GM19467 (cell line): ENCODE results near the gene ATP8A2.

Experiments
- ATAC-seq: cut with Tn5 transposase; IDR thresholded peaks from one replicate; pipeline ENCODE4 v1.9.1; 2021; ENCODE audit warnings: mild to moderate bottlenecking, moderate library complexity; ENCODE audit not compliant: unreplicated experiment

The ATP8A2 gene

DNA sequence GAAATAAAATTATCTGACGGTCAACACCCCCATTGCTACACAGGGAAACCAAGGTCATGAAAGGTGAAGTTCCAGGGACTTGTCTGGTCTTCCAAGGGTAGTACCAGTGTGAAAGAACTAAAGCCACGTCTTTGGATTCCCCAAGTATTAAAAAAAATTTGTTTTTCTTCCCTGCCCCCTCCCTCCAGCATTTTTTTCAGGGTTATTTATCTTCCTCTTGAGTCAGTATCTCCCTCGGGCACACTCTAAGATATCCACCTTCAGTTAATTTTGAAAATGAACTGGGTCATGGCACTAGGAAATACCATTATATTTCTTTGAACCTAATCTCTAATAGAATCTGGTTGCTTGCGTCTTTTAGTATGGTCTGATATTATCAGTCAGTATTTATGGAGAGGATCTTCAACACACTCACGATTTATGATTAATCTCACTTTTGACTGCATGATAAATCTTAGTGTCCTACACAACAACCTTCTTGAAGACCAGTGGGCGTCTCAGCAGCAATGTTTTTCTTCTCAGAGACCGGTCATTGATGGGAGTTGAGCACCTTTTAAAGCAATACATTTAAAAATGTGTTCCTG lies 9.1 kb downstream of the ATP8A2 start:
- ATAC-seq, result no peak

DNA sequence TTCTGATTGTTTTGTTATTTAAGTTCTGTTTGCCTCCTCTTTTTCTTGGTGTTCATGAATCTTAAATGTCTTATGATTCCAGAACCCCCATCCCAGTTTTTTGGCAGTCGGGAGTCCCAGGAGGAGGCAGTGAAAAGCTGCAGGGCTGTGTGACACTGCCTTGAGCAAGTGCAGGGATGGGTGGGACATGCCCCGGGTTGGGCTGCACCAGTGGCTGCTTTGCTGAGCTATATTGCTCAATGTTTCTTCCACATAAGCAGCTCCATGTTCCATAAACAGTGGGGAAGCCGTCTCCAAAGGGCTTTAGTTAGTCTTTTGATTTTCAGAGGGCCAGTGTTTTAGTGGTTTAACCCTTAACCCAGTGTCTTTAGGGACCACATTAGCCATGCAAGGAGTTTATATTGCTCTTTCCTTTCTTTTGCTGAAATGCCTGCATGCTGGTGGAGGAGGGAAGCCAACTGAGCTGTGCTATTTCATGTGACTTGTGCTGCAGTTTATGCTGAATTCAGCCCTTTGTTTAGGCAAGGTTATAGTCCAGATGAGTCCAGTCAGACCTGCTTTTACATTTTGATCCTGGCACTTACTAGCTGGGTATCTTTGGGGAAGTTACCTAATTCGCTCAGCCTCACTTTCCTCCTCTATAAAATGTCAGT lies 13.1 kb downstream of the ATP8A2 start:
- no peak for ATAC-seq

DNA sequence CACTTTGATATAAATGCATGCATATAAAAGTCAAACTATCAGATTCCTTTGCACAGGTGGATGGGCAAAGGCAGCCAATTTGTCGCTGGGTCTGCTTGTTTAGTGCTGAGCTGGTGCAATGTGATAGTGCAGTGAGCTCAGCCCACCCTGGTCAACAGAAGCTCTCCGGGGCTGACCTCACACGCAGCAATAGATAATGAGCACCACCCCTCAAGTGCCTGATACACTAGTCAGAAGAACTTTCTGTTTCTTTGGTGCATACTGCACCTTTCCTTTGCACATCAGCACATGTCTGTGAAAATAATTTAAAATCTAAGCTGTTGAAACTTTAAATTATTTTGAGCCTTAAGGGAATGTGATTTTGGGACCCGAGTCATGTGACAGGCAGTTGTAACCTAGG lies 20.2 kb downstream of the ATP8A2 start:
- ATAC-seq, result no peak

DNA sequence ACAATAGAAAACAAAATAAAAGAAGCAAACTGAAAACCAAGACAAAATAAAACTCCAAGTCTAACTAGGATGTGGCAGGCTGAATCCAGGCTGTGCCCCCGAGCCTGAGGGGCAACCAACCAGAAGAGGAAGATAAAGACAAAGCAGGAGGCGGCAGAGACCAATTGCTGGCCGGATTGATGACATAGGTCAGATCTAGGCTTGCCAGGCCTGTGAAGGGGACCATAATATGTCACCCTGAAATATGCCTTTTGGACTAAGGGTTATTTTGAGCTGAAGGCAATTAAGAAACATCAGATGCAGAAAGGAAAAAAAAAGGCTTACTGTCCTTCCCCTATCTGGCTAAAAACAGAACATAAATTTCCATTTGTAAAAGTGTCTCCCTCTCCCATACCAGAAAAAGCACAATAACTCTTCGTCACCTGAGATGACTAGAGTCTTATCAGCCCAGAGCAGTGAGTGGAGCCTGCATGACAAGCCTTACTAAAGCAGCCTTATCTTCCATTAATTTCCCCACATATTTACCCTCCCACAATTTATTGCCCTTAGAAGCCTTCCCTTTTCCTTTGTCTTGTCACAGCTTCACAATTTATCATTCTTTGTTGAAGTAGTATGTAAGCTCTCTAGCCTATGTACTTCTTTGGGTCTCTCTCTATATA lies 22.8 kb downstream of the ATP8A2 start:
- no peak for ATAC-seq

DNA sequence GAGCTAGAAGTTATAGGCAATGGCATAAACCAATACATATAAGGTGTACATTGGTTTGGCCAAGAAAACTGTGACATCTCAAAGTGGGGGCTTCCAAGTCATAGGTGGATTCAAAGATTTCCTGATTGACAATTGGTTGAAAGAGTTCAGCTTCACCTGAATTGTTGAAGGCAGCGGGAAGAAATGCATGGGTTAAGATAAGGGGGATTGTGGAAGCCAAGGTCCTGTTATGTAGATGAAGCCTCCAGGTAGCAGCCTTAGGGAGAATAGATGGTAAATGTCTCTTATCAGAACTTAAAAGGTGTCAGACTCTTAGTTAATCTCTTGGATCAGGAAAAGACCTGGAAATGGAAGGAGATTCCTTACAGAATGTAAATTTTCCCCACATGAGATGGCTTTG lies 26.0 kb downstream of the ATP8A2 start:
- ATAC-seq, result no peak

DNA sequence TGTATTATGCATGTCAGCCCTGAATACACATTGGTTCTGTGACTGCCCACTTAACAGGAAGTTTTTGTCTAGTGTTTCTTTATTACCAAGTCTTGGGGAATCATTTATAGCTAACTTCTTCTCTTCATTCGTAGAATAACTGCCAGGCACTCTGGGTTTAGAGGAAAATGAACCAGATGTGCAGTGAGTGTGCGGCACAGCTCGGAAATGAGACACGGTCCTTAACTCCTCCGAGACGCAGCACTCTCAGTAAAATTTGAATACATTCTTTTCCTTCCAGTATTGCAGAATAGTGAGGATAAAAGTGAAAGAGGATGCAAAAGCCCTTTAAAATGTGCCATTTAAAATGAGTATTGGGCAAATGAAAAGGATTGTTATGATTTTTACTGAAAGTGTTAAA lies 29.2 kb downstream of the ATP8A2 start:
- ATAC-seq, result no peak

DNA sequence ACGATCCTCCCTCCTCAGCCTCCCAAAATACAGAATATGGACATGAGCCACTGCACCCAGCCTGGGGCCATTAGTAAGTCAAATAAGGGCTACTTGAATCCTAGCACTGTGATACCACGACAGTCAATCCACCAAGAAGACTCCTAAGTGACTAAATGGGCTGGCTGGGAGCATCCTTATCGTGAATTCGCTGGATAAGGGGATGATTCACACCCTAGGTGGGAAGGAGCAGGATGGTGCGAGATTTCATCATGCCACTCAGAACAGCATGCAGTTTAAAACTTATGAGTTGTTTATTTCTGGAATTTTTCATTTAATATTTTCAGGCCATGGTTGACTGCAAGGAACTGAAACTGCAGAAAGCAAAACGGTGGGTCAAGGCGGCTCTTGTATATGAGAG lies 30.2 kb downstream of the ATP8A2 start:
- no peak for ATAC-seq

DNA sequence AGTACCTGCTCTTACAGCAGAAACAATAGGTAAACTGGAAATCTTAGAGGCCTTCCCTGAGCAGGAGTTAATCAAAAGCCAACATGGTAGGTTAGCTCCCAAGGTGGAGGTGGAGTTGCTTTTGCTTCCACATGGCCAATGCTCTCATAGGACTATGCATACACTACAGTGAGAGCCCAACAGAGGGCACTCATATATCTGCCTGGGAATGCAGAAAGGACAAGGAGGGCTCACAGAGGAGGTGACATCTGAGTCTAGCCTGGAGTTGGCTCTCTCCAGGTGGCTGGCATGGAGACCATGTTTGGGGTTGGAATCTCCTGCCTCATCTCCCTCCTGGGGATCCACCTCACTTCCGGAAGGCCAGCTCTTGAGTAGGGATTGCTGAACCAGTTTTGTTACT lies 34.6 kb downstream of the ATP8A2 start:
- ATAC-seq, result no peak

DNA sequence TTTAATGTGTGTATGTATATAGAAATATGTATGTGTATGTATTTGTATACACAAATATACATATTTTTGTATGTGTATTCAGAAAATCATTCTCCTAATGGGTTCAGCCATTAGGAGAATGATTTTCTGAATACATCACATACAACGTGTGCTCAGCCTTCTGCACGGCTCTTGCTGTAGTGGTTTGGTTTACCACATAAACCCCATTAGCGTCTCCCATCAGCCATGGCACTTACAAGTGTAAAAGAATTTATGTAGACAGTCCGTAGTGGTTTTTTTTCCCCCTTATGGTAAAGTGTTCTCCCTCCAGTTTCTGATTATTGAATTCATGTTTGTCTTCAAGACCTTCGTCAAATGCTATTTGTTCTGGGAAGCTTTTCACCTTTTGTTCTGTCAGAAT lies 38.2 kb downstream of the ATP8A2 start:
- no peak for ATAC-seq

DNA sequence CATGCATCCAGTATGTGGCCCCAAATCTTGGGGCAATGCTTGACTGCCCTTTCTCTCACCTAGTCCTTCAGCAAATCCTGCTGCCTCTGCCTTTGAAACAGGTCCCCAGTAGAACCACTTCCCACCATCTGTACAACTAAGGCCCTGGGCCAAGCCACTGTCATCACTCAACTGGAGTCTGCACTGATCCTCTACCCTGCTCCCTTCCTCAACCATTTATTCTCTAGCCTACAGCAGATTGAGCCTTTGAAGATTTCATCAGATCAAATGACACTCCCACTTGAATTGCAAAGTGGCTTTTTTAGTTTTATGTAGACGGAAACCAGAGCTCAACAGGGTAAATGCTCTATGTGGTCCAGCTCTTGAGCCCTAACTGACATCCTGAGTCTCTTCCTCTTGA lies 43.5 kb downstream of the ATP8A2 start:
- no peak for ATAC-seq

DNA sequence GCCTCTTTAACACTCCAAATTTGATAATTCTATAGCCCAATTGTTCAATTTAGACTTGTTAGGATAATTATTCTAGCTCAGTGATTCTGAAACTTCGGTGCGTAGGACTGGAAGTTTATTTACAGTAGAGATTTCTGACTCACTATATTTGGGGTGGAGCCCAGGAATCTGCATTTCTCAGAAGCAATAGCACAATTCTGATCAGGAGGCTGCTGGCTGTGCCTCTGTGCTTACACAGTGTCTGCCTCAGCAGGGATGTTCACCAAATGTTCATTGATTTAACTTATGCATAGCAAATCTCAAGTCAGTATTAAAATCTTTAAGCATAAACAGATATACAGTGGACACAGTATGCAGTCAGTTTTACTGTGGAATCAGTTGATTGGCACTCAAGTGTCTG lies 45.8 kb downstream of the ATP8A2 start:
- no peak for ATAC-seq

DNA sequence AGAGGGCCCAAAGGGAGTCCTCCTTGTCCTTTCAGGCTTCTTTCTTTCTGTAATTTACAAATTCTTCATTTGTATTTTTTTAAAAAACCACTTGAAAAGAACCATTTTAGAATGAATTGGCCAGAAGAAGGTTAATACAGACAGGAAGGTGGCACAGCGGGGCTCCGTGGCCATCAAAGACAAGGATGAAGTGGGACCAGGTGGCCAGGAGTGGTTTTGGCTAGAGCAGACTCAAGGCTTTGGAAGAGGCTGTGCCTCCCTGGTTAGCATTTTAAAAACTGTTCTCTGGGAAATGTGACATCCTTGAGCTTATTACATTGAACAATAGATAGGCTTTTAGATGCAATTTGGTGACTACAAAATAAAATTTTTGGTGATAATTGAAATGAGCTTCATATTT lies 48.4 kb downstream of the ATP8A2 start:
- ATAC-seq, result no peak

DNA sequence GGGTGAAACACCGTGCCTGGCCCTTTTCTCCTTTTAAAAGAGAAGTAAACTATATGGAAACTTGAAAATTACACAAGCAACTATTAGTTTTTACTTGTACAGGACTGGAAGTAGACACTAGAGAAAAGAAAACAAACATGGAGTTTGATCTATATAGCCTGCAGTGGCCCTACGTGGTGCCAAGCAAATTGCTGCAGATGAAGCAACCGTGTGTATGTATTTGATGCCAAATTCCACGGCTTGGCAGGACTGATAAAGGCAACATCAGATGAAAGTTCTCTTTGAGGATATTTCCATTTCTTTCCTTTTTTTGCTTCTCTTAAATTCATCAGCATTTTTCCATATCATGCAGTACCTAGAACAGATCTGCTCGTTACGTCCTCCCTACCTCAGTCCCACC lies 49.8 kb downstream of the ATP8A2 start:
- ATAC-seq, result no peak

DNA sequence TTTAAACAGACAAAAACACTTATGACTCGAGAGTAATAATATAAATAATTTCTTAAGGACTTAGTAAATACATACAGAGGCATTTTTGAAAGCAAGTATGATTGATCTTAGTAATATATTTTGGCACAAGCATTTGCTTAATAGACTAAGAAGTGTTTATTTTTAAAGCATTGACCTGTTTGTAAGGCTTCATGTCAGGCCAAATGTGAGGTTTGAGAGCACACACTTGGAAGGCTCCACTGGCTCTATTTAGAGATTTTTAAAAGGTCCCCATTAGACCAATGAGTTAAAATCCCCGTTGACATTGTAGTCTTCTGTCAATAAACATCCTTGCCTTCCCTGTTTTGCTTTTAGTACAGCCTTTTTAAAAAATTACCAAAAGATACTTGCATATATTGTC lies 50.4 kb downstream of the ATP8A2 start:
- no peak for ATAC-seq

DNA sequence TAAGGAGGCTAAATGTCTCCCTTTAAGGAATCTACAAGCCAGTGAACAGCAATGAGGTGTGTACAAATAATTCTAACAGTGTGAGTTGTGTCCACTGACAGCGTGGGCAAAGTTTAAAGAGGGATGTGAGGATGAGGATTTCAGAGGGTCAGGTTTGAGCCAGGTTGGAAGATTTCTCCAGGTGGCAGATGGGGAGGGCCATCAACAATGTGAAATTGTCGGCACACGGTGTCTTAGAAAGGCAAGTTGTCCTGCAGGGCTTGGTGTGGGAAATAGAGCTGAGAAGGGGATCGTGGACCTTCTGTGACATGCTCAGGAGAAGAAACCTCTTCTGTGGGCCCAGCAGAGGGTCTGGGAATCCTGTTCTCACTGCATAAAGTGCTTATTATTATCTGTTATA lies 52.1 kb downstream of the ATP8A2 start:
- no peak for ATAC-seq

DNA sequence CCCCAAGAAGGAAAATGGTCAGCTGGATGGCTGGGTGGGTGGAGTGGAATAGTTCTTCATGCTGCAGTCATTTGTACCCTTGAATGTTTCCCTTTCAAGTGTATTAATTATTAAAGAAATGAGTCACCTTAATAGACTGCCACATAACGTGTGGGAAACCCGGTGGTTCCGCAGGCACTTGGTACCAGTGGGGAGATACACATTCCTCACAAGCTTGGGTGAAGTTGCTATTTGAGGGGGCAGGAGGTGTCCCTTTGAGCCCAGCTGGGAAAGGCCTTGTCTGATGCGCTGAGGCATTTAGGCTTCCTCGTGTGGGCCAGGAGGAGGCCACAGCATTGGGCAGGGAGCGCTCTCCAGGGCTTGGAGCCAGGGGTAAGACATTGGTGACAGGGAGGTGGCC lies 57.7 kb downstream of the ATP8A2 start:
- no peak for ATAC-seq

DNA sequence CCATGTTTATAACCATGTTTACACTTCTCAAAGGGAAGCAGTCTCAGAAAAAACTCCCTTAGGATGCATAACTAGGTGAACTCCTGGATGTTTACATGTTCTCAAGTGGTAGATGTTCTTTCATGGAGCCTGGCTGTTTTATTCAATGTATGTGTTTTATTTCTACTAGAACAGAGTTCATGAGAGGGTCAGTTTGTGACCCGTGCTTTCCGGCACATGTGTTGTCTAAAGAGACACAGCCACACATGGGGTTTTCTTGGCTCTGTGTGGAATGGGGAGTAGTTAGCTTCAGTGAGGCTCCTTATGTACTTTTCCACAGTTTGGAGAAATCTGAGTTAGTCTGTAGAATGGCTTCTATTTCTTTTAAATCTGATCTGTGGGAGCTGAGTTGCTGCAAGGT lies 60.9 kb downstream of the ATP8A2 start:
- ATAC-seq, result no peak

DNA sequence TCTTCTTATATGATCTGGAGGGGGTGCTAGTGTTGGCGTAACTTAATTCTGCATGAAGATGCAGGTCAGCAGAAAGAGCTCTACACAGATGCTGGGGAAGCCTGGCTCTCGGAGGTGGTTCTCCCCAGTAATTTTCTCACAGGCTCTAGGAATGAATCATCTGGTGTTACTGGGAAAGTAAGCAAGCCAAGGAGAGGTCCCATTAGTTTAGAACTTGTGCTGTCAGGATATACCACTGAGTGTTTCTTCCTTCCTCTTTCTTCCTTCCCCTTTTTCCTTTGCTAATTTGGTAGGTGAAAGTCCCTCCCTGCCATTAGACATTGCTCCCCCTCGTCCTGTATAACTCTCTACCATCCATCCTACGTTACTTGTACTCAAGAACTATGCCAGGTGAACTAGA lies 68.3 kb downstream of the ATP8A2 start:
- no peak for ATAC-seq

DNA sequence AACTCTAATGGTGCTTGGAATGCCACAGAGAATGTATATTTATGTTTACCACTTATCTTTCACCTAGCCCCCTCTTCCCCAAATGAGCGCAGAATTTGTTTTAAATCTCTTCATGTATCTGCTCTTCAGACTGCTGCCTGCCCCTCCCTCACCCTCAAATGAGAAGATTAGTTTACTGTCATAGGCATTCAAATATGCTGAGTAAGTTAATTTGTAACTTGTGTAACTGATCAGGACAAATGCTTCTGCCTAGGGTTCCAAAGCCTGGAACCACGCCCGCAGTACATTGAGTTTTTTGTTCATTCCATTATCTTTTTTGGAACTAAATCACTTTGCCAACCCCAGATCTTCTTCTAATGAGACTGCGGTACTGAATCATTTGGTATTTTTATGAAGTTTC lies 74.5 kb downstream of the ATP8A2 start:
- ATAC-seq, result no peak

DNA sequence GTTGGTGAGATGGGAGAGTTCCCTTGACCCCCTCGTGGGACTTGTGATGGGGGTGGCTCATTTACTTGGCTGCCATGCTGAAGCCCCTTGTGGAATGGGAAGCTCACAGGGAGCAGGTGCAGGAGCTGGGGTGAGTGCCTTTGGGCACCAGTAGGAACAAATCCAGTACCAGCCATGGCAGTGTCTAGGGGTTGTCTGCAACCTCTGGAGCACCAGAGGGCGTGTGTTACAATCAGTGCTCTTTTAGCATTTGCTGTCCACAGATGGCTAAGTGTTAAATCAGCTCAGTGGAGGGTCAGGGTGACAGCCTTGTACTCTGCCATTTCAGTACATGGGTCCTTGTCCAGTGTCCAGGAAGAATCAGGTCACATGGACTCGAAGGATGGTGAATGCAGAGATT lies 75.6 kb downstream of the ATP8A2 start:
- ATAC-seq, result no peak

DNA sequence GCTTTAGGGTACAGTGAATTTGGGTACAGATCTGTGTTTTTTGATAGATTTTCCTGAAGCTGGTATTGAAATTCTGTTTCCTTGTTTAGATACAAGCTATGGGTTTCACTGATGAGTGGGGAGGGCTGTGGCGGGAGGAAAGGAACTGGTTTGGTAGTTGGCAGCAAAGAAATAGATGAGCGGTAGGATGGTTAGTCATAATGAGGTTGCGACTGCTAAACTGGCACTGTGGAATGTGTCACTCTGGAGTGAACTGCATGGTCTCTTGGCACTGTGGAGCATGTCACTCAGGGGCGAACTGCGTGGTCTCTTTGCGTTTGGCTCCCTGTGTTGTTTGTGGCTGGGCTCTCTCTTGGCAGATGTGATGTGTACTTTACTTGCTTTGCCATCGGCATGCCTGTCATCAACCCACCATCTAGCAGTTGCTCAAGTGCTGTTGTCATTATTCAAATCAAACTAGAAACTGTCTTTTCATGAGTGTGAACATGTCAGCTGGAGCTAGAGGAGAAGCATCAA lies 82.1 kb downstream of the ATP8A2 start:
- ATAC-seq, result no peak

DNA sequence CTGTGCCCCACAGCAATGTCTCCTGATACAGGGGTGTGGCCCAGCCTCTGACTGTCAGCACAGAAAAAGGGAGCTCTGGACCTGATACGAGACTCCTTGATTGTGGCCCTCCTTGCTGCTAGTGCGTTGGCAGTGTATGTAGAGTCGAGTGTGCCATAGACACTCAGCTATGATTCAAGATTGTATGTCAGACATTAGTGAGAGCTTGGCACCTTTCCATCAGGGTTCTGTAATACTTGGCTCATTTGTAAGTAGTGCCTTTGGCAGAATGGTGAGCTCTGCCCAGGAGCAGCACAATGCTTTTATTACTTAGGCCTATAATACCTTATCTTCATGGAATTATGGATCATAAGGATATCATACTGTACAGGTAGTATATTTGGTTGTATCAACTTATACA lies 83.4 kb downstream of the ATP8A2 start:
- no peak for ATAC-seq

DNA sequence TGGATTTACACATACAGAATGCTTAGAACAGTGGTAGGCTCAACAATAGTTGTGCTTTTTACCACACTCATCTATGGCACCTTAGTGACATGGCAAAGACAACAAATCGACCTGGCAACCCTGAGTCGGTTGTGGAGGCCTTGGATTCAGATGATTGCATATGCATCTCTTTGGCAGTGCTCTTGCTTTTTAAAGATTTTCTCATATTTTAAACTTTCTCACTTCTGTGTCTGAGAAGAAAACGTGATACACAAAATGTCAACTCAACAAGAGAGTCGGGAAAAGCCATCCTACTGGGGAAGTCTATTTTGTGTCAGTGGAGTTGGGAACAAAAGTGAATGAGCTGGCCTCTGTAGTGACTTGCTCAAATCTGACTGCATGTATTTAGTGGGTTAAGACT lies 85.8 kb downstream of the ATP8A2 start:
- no peak for ATAC-seq
